Heart right ventricle (tissue), 16 donors: ENCODE data around the gene NHP2. TPM values are rescaled to one million over a fixed set of nuclear protein-coding genes. Genes with fewer than 3 reads are reported as not detected.
A peak's percentile ranks its signal among the peaks of the same experiment; 100 is the strongest.

Source experiments
- ATAC-seq, 8 donors: fragments of 200-7000 bp; cut with Tn5 transposase; one replicate each; pipeline ENCODE4 v1.9.1; 2020; ENCODE audit warnings: mild to moderate bottlenecking in 8 of 8, moderate library complexity in 8 of 8, moderate number of reproducible peaks in 1 of 8
- DNase-seq, 2 donors: peaks; one replicate each; pipeline ENCODE4 v3.0.0-alpha.2; 2020
- H3K27ac ChIP-seq, 10 donors: fragments of 200-600 bp; sonication (generic) in 2 of 10; one replicate each; pipeline versions ENCODE4 v1.5.0 to v1.8.0; 2020 to 2022; ENCODE audit warnings: mild to moderate bottlenecking in 3 of 10
- H3K27me3 ChIP-seq, 7 donors: fragments of 200-600 bp; one replicate each; pipeline ENCODE4 v1.8.0; 2021 to 2022; ENCODE audit warnings: mild to moderate bottlenecking in 2 of 7
- H3K36me3 ChIP-seq, 9 donors: fragments of 200-600 bp; sonication (generic) in 1 of 9; one replicate each; pipeline versions ENCODE4 v1.5.0 to v1.8.0; 2020 to 2022; ENCODE audit warnings: mild to moderate bottlenecking in 2 of 9
- H3K4me1 ChIP-seq, 9 donors: fragments of 200-600 bp; sonication (generic) in 1 of 9; one replicate each; pipeline versions ENCODE4 v1.5.0 to v1.8.0; 2020 to 2022; ENCODE audit warnings: mild to moderate bottlenecking in 4 of 9
- H3K4me3 ChIP-seq, 10 donors: fragments of 200-600 bp; sonication (generic) in 2 of 10; one replicate each; pipeline versions ENCODE4 v1.5.0 to v1.8.0; 2020 to 2022; ENCODE audit warnings: mild to moderate bottlenecking in 7 of 10, moderate library complexity in 2 of 10
- H3K9me3 ChIP-seq, 11 donors: fragments of 200-600 bp in 10 of 11; sonication (generic) in 2 of 11; one replicate each; pipeline versions ENCODE4 v1.5.0 to v1.8.0; 2013 to 2022; ENCODE audit warnings: mild to moderate bottlenecking in 2 of 11, control low read depth in 1 of 11, moderate library complexity in 1 of 11
- WGBS, 2 donors: extraction: QIAGEN DNeasy Blood & Tissue Kit; methylation state at CpG; one replicate each; pipeline ENCODE4 v1.1.7; 2013; ENCODE audit warnings: inconsistent platforms in 1 of 2; 5-methylcytosine and 5-hydroxymethylcytosine counted together
- intact Hi-C, 10 donors: fragments of 100-400 bp; cut with DNase I; formaldehyde crosslinking; loops; one replicate each; pipeline versions ENCODE4 v1.11.1 to v1.14.2; 2022
- polyA plus RNA-seq, 2 donors: library from polyadenylated mRNA; stranded (reverse); fragments of 200-250 nt; gene quantifications; one replicate each; pipeline ENCODE4 v1.2.3, GENCODE V29; 2013
- total RNA-seq, 10 donors: library from RNA; stranded (reverse); fragmentation: NEBNext Ultra II Directional in 3 of 10; extraction: Animal tissue kit (Norgen Biotek cat#: 25700) in 3 of 10; gene quantifications; one replicate each; pipeline versions ENCODE4 v1.2.1 to v1.2.4, GENCODE V29; 2021 to 2023
- TF ChIP-seq, protein P1 (sequence below), 9 donors: fragments of 200-600 bp; sonication (generic) in 2 of 9; IDR thresholded peaks; one replicate each; pipeline versions ENCODE4 v1.5.0 to v1.8.0; 2021 to 2022; ENCODE audit warnings: antibody characterized with exemption in 9 of 9, mild to moderate bottlenecking in 5 of 9, moderate library complexity in 1 of 9
- donor health status: Arrhythmogenic right ventricular cardiomyopathy.
- donor health status: ischemic (EF 13 %, LVEDD 7.1; RV severe dilation, severe dysfunction).
- donor health status: healthy with polysubstance abuse.
- donor health status: DM: no; HTN: yes; CAD: no.
- donor health status: DM: no; HTN: no; CAD: no.
- donor health status: ischemic (EF 25% LVEDD 6.9; RV normal size, moderate dysfunction).
- donor health status: ischemic (EF 25% LVEDD 5.7; RV mildly dilated, moderate dysfunction).
- donor health status: healthy.
- donor health status: DM: yes; HTN: yes; CAD: no.
- donor health status: Ischemic cardiomyopathy.
- donor health status: ischemic (EF 35%, LVEDD 5.7; RV mildly dilated, moderate dysfunction).
- donor health status: nonischemic (EF 11% LVEDD 7.7; RV severe dilation, severe dysfunction).
- donor health status: DM: yes; HTN: yes; CAD: no.
- donor health status: PGD.
- donor health status: ischemic (EF 29% LVEDD 5.4; RV normal size, mild dysfunction).
- donor health status: nonischemic (EF 23%, LVEDD 6.1; RV moderate dilation, normal function).

The NHP2 gene
- total and polyA plus RNA-seq, 12 donors = 59.8 to 272 (median 74.5) TPM

GRCh38 chr5:178112545-178112944, 41.1 kb downstream of the NHP2 start:
- peaks cover 0 to 60% (median 33%) of the 10 kb centered on the region in 7 donors for H3K27me3 ChIP-seq
- ATAC-seq = no peak

DNA sequence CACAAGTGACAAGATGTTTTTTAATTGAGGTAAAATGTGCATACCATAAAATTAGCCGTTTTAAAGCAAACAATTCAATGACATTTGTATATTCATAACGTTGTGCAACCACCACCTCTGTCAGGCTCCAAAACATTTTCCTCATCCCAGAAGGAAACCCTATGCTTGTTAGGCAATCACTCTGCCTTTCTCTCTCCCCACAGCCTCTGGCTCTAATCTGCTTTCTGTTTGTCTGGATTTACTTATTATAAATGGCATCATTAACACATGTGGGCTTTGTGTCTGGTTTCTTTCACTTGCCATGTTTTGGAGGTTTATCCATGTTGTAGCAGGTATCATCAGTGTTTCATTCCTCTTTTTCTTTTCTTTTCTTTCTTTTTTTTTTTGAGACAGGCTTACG, 41.8 kb downstream of the NHP2 start:
- no peak for ATAC-seq
- Histone ChIP-seq H3K4me3 (no peak overlapping the region), H3K4me1 (peaks cover 9 to 43% (median 26%) of the 10 kb centered on the region in 9 donors), H3K9me3 (peaks cover 0 to 5% (median 0%) of the 10 kb centered on the region in 11 donors), H3K27ac (no peak overlapping the region), H3K36me3 (no peaks in the 10 kb centered on the region), H3K27me3 (peaks cover 0 to 55% (median 32%) of the 10 kb centered on the region in 7 donors)
- no peak for DNase-seq
- intact Hi-C loops = loop anchor here in 3 of 10 donors (5.0 kb wide), 3 partner anchors 35 to 40 kb away; partner anchors contain the start of gene NHP2 (in 1 of the 3)
- 72 to 80% methylated on average over 3 of the region's 3 CpGs for WGBS, 2 donors
- TF ChIP-seq, protein P1, sequence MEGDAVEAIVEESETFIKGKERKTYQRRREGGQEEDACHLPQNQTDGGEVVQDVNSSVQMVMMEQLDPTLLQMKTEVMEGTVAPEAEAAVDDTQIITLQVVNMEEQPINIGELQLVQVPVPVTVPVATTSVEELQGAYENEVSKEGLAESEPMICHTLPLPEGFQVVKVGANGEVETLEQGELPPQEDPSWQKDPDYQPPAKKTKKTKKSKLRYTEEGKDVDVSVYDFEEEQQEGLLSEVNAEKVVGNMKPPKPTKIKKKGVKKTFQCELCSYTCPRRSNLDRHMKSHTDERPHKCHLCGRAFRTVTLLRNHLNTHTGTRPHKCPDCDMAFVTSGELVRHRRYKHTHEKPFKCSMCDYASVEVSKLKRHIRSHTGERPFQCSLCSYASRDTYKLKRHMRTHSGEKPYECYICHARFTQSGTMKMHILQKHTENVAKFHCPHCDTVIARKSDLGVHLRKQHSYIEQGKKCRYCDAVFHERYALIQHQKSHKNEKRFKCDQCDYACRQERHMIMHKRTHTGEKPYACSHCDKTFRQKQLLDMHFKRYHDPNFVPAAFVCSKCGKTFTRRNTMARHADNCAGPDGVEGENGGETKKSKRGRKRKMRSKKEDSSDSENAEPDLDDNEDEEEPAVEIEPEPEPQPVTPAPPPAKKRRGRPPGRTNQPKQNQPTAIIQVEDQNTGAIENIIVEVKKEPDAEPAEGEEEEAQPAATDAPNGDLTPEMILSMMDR (IDR thresholded peaks at IDR 0.05) = no peak

More at GRCh38 chr5:178112545-178112944, 41.1 kb downstream of the NHP2 start:
- H3K4me3 ChIP-seq = peak overlapping the region in 1 of 10 donors; percentile 61
- peaks cover 9 to 48% (median 32%) of the 10 kb centered on the region in 9 donors for H3K4me1 ChIP-seq
- DNase-seq = no peak
- 80 to 81% methylated on average over 5 of the region's 5 CpGs for WGBS, 2 donors
- peak overlapping the region in 5 of 10 donors; percentile 77 to 86 (median 82) for H3K27ac ChIP-seq
- TF ChIP-seq, protein P1 (IDR thresholded peaks at IDR 0.05) = no peak
- H3K9me3 ChIP-seq = peaks cover 0 to 5% (median 0%) of the 10 kb centered on the region in 11 donors
- intact Hi-C loops = loop anchor here in 3 of 10 donors (5.0 kb wide), 3 partner anchors 35 to 40 kb away; partner anchors contain the start of gene NHP2 (in 1 of the 3)
- H3K36me3 ChIP-seq = no peaks in the 10 kb centered on the region

- TF ChIP-seq, protein P1 (IDR thresholded peaks at IDR 0.05) = no peak
- peaks cover 4 to 30% (median 19%) of the 10 kb centered on the region in 9 donors for H3K4me1 ChIP-seq
- H3K36me3 ChIP-seq = no peaks in the 10 kb centered on the region
- H3K27me3 ChIP-seq = peaks cover 0 to 41% (median 27%) of the 10 kb centered on the region in 7 donors
- ATAC-seq = no peak
- no peak overlapping the region for H3K27ac ChIP-seq
- H3K9me3 ChIP-seq = peaks cover 0 to 5% (median 0%) of the 10 kb centered on the region in 11 donors
- WGBS, 2 donors = 92 to 93% methylated on average over 9 of the region's 9 CpGs
- no peak for DNase-seq
- intact Hi-C loops = loop anchor here in 3 of 10 donors (5.0 kb wide), 3 partner anchors 33 to 42 kb away; partner anchors contain the start of gene NHP2 (in 1 of the 3)
- H3K4me3 ChIP-seq = no peak overlapping the region
Observed at GRCh38 chr5:178110511-178110910, 43.2 kb downstream of the NHP2 start.

GRCh38 chr5:178108966-178109365, 44.7 kb downstream of the NHP2 start:
- DNase-seq = no peak
- no peaks in the 10 kb centered on the region for H3K36me3 ChIP-seq
- H3K4me1 ChIP-seq = peaks cover 0 to 15% (median 7%) of the 10 kb centered on the region in 9 donors
- H3K27me3 ChIP-seq = peaks cover 0 to 25% (median 11%) of the 10 kb centered on the region in 7 donors
- peaks cover 0 to 5% (median 0%) of the 10 kb centered on the region in 11 donors for H3K9me3 ChIP-seq
- H3K4me3 ChIP-seq = no peak overlapping the region
- intact Hi-C loops = no loop called here
- ATAC-seq = no peak
- TF ChIP-seq, protein P1 (IDR thresholded peaks at IDR 0.05) = no peak
- no peak overlapping the region for H3K27ac ChIP-seq
